ENCODE results near the gene UBE3B. TPM values are rescaled to one million over a fixed set of nuclear protein-coding genes. Genes with fewer than 3 reads are reported as not detected.

UBE3B gene
- total RNA-seq, 4 donors from 2014 or later: 42.4 to 59.2 (median 49.1) TPM

GRCh38 chr12:109460538-109460937 is 16.9 kb upstream of the UBE3B start:
- peaks cover 21 to 46% (median 32%) of the 10 kb centered on the region in 4 donors for H3K36me3 ChIP-seq
- H3K27ac ChIP-seq (replicated peaks in 1 of 4): peak overlapping the region; percentile 91 to 98 (median 96)
- WGBS: 76% methylated on average over 13 of the region's 13 CpGs
- no peaks in the 10 kb centered on the region for H3K27me3 ChIP-seq
- intact Hi-C loops (cut with DNase I): no loop called here
- TF ChIP-seq CTCF (IDR thresholded peaks at IDR 0.05): no peak
- TF ChIP-seq POLR2AphosphoS5 (IDR thresholded peaks at IDR 0.05): no peak
- no peak for TF ChIP-seq POLR2A (IDR thresholded peaks at IDR 0.05; ENCODE audit: low read depth)
- no peak for TF ChIP-seq EP300 (IDR thresholded peaks at IDR 0.05)
- no peaks in the 10 kb centered on the region for H3K9me3 ChIP-seq
- H3K4me3 ChIP-seq: no peak overlapping the region
- H3K4me1 ChIP-seq: peaks cover 88 to 100% (median 100%) of the 10 kb centered on the region in 4 donors
- no peak for DNase-seq (ENCODE audit: extremely low spot score)

GRCh38 chr12:109461049-109461845 is 16.2 kb upstream of the UBE3B start:
- H3K27me3 ChIP-seq: no peaks in the 10 kb centered on the region
- DNase-seq (ENCODE audit: extremely low spot score): no peak
- intact Hi-C loops (cut with DNase I): no loop called here
- peak overlapping the region in 1 of 4 donors; percentile 3 for H3K4me3 ChIP-seq
- H3K4me1 ChIP-seq: peaks cover 95 to 100% (median 100%) of the 10 kb centered on the region in 4 donors
- WGBS: 58% methylated on average over 8 of the region's 8 CpGs
- peak overlapping the region; percentile 91 to 98 (median 96) for H3K27ac ChIP-seq (replicated peaks in 1 of 4)
- peaks cover 14 to 46% (median 30%) of the 10 kb centered on the region in 4 donors for H3K36me3 ChIP-seq
- H3K9me3 ChIP-seq: no peaks in the 10 kb centered on the region
- TF ChIP-seq POLR2AphosphoS5 (IDR thresholded peaks at IDR 0.05) (peak; percentile 28 to 30), EP300 (IDR thresholded peaks at IDR 0.05) (no peak)

GRCh38 chr12:109461846-109462756 is 15.3 kb upstream of the UBE3B start:
- WGBS: 43% methylated on average over 12 of the region's 13 CpGs
- intact Hi-C loops (cut with DNase I): no loop called here
- H3K36me3 ChIP-seq: peaks cover 5 to 46% (median 29%) of the 10 kb centered on the region in 4 donors
- H3K4me1 ChIP-seq: peaks cover 100% of the 10 kb centered on the region in 4 donors
- H3K27ac ChIP-seq (replicated peaks in 1 of 4): peak overlapping the region; percentile 91 to 98 (median 96)
- TF ChIP-seq CTCF (IDR thresholded peaks at IDR 0.05): no peak
- peak; percentile 9 for TF ChIP-seq POLR2A (IDR thresholded peaks at IDR 0.05; ENCODE audit: low read depth)
- TF ChIP-seq EP300 (IDR thresholded peaks at IDR 0.05): no peak
- peak; percentile 83 to 88 for TF ChIP-seq POLR2AphosphoS5 (IDR thresholded peaks at IDR 0.05)
- DNase-seq (ENCODE audit: extremely low spot score): peak; percentile 95
- H3K9me3 ChIP-seq: no peaks in the 10 kb centered on the region
- no peaks in the 10 kb centered on the region for H3K27me3 ChIP-seq
- H3K4me3 ChIP-seq: peak overlapping the region; percentile 15 to 52 (median 40)

- DNase-seq (ENCODE audit: extremely low spot score): peak; percentile 97
- no peaks in the 10 kb centered on the region for H3K9me3 ChIP-seq
- H3K36me3 ChIP-seq: peaks cover 0 to 42% (median 30%) of the 10 kb centered on the region in 4 donors
- H3K27me3 ChIP-seq: no peaks in the 10 kb centered on the region
- WGBS: 10% methylated on average over 10 of the region's 14 CpGs
- TF ChIP-seq POLR2AphosphoS5 (IDR thresholded peaks at IDR 0.05) (peak; percentile 96), EP300 (IDR thresholded peaks at IDR 0.05) (peak; percentile 89), CTCF (IDR thresholded peaks at IDR 0.05) (no peak), POLR2A (IDR thresholded peaks at IDR 0.05; ENCODE audit: low read depth) (no peak)
- H3K4me1 ChIP-seq: peaks cover 100% of the 10 kb centered on the region in 4 donors
- peak overlapping the region; percentile 91 to 98 (median 96) for H3K27ac ChIP-seq (replicated peaks in 1 of 4)
- intact Hi-C loops (cut with DNase I): no loop called here
- peak overlapping the region; percentile 32 to 52 (median 40) for H3K4me3 ChIP-seq
Measured at GRCh38 chr12:109462868-109463692, 14.4 kb upstream of the UBE3B start.
